ENCODE data around the gene KRT31.
"Not testable (repeated sequence)": the region's sequence is repeated elsewhere in the genome, so short reads cannot be mapped to it uniquely, and the experiment has no call there.

Gene KRT31

GRCh38 chr17:41383690-41384089 is 13.7 kb downstream of the KRT31 start:
- DNase-seq, result no peak

- no peak for DNase-seq
Observed at GRCh38 chr17:41382394-41382793, 15.0 kb downstream of the KRT31 start.

- not testable (repeated sequence) for DNase-seq
Observed at GRCh38 chr17:41381943-41382342, 15.5 kb downstream of the KRT31 start, which contains the start of gene KRT34. Gene KRT34 (minus strand): TSS chr17:41382306. CDS start chr17:41382246, 60 bp downstream.

GRCh38 chr17:41380091-41380490 is 17.3 kb downstream of the KRT31 start:
- not testable (repeated sequence) for DNase-seq

GRCh38 chr17:41377546-41377945 is 19.9 kb downstream of the KRT31 start:
- DNase-seq, result no peak

GRCh38 chr17:41369713-41370112 is 27.7 kb downstream of the KRT31 start, which contains the start of gene KRT33B:
Gene KRT33B (minus strand): TSS chr17:41369813. CDS start chr17:41369750, 63 bp downstream.
- DNase-seq, result no peak

DNA sequence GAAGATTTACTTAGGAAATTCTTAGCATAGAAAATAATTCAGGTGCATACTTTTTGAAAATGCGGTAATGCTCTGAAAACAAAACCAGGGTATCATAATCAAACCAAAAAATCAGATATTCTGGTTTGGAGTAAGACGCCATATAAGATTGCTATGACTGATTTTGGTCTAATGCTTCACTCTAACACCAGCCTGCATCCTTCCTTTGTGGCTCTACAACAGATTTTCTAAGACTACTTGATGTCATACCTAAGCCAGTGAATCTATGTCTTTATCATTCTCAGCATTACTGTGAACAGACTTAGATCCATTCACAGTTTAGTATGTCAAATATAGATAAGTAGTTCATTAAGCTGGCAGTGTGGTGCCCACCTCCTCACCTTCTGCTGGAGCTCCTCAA is 28.4 kb downstream of the KRT31 start:
- DNase-seq, result no peak

DNA sequence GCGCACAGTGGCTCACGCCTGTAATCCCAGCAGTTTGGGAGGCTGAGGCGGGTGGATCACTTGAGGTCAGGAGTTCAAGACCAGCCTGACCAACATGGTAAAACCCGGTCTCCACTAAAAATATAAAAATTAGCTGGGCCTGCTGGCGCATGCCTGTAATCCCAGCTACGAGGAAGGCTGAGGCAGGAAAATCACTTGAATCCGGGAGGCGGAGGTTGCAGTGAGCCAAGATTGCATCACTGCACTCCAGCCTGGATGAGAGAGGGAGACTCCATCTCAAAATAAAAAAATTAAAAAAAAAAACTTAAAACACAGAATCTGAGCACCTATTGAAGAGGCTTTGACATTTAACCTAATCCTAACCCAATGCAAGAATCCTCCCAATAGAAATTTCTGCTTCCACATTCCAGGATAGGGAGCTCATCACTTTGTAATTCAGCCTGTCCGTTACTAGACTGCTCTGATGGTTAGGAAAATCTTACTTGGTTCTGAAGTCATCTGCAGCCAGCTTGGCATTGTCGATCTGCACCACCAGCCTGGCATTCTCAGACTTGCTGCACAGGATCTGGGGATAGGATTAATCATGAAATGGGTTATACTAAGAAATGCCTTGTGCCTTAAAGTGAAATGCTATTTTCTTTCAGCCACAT is 29.9 kb downstream of the KRT31 start:
- DNase-seq, result no peak

- DNase-seq, result no peak
Observed at GRCh38 chr17:41366070-41366469, 31.3 kb downstream of the KRT31 start.

- DNase-seq, result no peak
Observed at GRCh38 chr17:41363881-41364280, 33.5 kb downstream of the KRT31 start.

GRCh38 chr17:41360296-41360995 is 37.0 kb downstream of the KRT31 start:
- no peak for DNase-seq

DNA sequence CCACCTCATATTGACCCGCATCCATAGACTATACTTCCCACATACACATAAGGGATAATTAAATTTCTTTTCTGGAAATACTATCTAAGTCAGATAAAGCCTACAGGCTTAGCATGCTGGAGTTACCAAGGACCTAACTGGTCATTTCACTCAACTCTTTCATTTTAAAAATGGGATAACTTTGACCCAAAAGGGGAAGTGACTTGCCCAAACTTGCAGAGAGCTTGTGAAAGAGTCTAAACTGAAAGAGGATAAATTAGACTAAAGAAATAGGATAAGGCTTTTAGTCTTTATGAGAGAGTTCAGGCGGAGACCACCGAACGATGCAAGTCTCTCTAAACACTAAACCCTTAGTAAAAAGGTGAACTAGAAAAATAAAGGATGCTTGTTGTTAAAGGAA is 42.9 kb downstream of the KRT31 start:
- no peak for DNase-seq

DNA sequence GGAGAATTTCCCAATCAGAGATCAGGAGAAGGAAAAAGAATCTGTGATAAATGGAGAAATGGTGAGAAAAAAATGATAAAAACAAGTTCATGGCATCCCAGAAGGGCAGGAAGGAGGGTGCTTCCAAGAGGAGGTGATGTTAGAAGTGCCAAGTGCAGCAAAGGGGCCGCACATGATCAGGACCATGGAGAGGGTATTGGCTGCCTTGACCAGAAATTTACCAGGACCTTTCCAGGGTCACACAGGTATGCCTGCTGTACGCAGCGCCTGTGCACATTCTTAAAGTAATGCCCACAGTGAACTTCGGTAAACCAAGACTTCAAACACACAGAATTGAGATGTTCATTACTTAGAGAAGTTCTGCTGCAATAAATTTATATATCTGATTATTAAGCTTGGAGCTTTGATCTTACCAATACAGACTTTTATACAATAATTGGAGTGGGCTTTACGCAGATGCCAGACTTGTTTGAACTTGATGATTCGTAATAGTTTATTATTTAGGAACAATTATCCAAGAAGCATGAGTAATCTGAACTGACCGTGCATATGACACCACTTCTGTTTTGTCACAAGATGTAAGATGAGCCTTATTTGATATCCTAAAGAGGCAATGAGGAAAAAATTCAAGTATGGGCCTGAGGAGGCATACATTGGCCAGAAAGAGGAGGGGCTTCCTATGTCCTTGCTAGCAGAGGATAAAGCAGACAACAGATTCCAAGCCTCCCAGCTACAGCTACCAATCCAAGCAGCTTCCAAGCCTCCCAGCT is 44.6 kb downstream of the KRT31 start:
- DNase-seq, result no peak

- DNase-seq, result no peak
Observed at GRCh38 chr17:41351177-41351576, 46.2 kb downstream of the KRT31 start.

GRCh38 chr17:41350381-41350878 is 47.0 kb downstream of the KRT31 start, which contains the start of gene KRT33A:
Gene KRT33A (minus strand): TSS chr17:41350828. CDS start chr17:41350767, 61 bp downstream.
- not testable (repeated sequence) for DNase-seq

- DNase-seq, result no peak
Observed at GRCh38 chr17:41347869-41348760, 49.3 kb downstream of the KRT31 start.

- not testable (repeated sequence) for DNase-seq
Observed at GRCh38 chr17:41346421-41346820, 51.0 kb downstream of the KRT31 start.

DNA sequence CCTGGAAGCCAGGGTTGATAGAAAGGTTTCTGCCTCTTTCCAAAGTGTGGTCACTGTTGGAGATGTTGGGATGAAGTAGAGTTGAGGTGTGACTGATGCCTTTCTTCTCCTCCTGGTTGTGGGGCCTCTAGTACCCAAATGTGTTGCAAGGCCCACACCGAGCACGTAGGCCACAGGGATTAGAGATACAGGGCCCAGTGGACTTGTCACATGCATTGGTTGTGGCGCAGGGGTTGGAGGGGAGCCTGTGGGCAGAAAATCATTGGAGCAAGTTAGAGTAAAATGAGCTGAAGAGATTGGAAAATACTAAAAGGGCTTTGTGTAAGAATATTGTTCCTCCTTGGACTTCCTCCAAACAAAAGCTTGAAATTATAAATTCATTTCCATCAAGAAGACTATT is 51.4 kb downstream of the KRT31 start:
- no peak for DNase-seq
